K562 (cell line): ENCODE data around the gene NRTN. TPM values are rescaled to one million over a fixed set of nuclear protein-coding genes. Genes with fewer than 3 reads are reported as not detected.
A peak's percentile ranks its signal among the peaks of the same experiment; 100 is the strongest.

ENCODE experiments used
- ATF7 ChIP-seq: fragments of 450-650 bp; IDR thresholded peaks from 2 replicates; pipeline ENCODE4 v1.7.1; 2014; ENCODE audit warnings: mild to moderate bottlenecking, moderate library complexity
- ELF2 ChIP-seq: fragments of 250-450 bp; sonication (Bioruptor Pico); IDR thresholded peaks from 2 replicates; pipeline ENCODE4 v1.5.0; 2021; ENCODE audit warnings: mild to moderate bottlenecking
- GABPB1 ChIP-seq: sonication (generic); formaldehyde crosslinking; IDR thresholded peaks from 2 replicates; pipeline ENCODE4 v1.8.0; 2022; ENCODE audit warnings: mild to moderate bottlenecking, missing genetic modification reagents
- HDAC3 ChIP-seq: fragments of 450-650 bp; IDR thresholded peaks from 2 replicates; pipeline ENCODE4 v1.6.1; 2018; ENCODE audit warnings: borderline replicate concordance, mild to moderate bottlenecking, moderate library complexity; ENCODE audit not compliant: partially characterized antibody
- IRF9 ChIP-seq: fragments of 450-650 bp; IDR thresholded peaks from 2 replicates; pipeline ENCODE4 v1.6.1; 2016; ENCODE audit warnings: missing biosample characterization, missing genetic modification characterization
- MED1 ChIP-seq: sonication (generic); formaldehyde crosslinking; IDR thresholded peaks from 2 replicates; pipeline ENCODE4 v1.8.1; 2023; ENCODE audit warnings: missing genetic modification reagents, borderline replicate concordance
- NEUROD1 ChIP-seq: fragments of 150-350 bp; IDR thresholded peaks from 2 replicates; pipeline ENCODE4 v1.6.1; 2014; ENCODE audit warnings: borderline replicate concordance, low read length, low read depth; ENCODE audit not compliant: partially characterized antibody
- RBFOX2 ChIP-seq: fragments of 200-400 bp; formaldehyde crosslinking; IDR thresholded peaks from 2 replicates; pipeline ENCODE4 v1.6.1; 2017; ENCODE audit warnings: low read depth, mild to moderate bottlenecking, low read length, moderate library complexity
- RCOR1 ChIP-seq, 2 experiments: IDR thresholded peaks; 2 replicates each; pipeline ENCODE4 v1.6.1; 2012; ENCODE audit warnings: low read depth in 2 of 2, low read length in 2 of 2, borderline replicate concordance in 1 of 2, improper control_type of control experiment in 1 of 2
- RREB1 ChIP-seq: fragments of 250-450 bp; sonication (Bioruptor Pico); IDR thresholded peaks from 2 replicates; pipeline ENCODE4 v1.4.0; 2020
- SAFB ChIP-seq: fragments of 200-400 bp; formaldehyde crosslinking; IDR thresholded peaks from 2 replicates; pipeline ENCODE4 v1.6.1; 2017; ENCODE audit warnings: low read depth, low read length, borderline replicate concordance
- SLC30A9 ChIP-seq: fragments of 250-450 bp; sonication (Bioruptor Pico); IDR thresholded peaks from 2 replicates; pipeline ENCODE4 v1.8.0; 2022; ENCODE audit warnings: mild to moderate bottlenecking, moderate library complexity
- ZBTB8A ChIP-seq: fragments of 450-650 bp; IDR thresholded peaks from 2 replicates; pipeline ENCODE4 v1.6.1; 2018; ENCODE audit warnings: mild to moderate bottlenecking, moderate library complexity; ENCODE audit not compliant: partially characterized antibody
- ZFPM2 ChIP-seq: fragments of 250-450 bp; sonication (Bioruptor Pico); IDR thresholded peaks from 2 replicates; pipeline ENCODE4 v1.5.1; 2022; ENCODE audit warnings: mild to moderate bottlenecking
- ZFX ChIP-seq: sonication (generic); formaldehyde crosslinking; IDR thresholded peaks from 2 replicates; pipeline ENCODE4 v1.8.0; 2022; ENCODE audit warnings: mild to moderate bottlenecking, missing genetic modification reagents, moderate library complexity
- ZNF3 ChIP-seq: fragments of 250-450 bp; sonication (Bioruptor Pico); IDR thresholded peaks from 2 replicates; pipeline ENCODE4 v1.5.0; 2021; ENCODE audit warnings: mild to moderate bottlenecking, moderate library complexity
- ZNF507 ChIP-seq: conservative IDR thresholded peaks from 2 replicates; pipeline ENCODE4 v1.6.1; 2017; ENCODE audit warnings: missing genetic modification characterization, missing compliant biosample characterization
- polyA plus RNA-seq, 8 experiments: library from polyadenylated mRNA; depleted of rRNA in 4 of 8; stranded (reverse) in 5 of 8; unstranded in 3 of 8; fragments of >200 nt; fragmentation: Nextera tagmentation in 2 of 8; fragmentation: Illumina TruSeq in 1 of 8; extraction: Ambion mirVana in 2 of 8; extraction: Trizol in 1 of 8; gene quantifications; 2 replicates each; pipeline versions ENCODE4 v1.2.1 to v1.2.3, GENCODE V29; 2011 to 2014; ENCODE audit warnings: inconsistent platforms in 1 of 8, missing spikeins in 1 of 8
- total RNA-seq, 7 experiments: library from RNA; depleted of rRNA in 6 of 7; stranded (reverse); fragments of >200 nt in 6 of 7; fragmentation: Illumina TruSeq in 2 of 7; extraction: Trizol in 2 of 7; gene quantifications; 2 replicates each; pipeline versions ENCODE4 v1.2.1 to v1.2.3, GENCODE V29; 2011 to 2021; ENCODE audit warnings: low replicate concordance in 1 of 7
- TF ChIP-seq, protein P1 (sequence below): IDR thresholded peaks from 2 replicates; pipeline ENCODE4 v1.6.1; 2011; ENCODE audit not compliant: insufficient read length; ENCODE audit errors: extremely low read depth
- TF ChIP-seq, protein P2 (sequence below): fragments of 250-450 bp; sonication (Bioruptor Pico); IDR thresholded peaks from 2 replicates; pipeline ENCODE4 v1.8.0; 2022; ENCODE audit warnings: inconsistent platforms, mild to moderate bottlenecking, moderate library complexity, borderline replicate concordance

Gene NRTN
- total and polyA plus RNA-seq, 9 of the 15 experiments (the other 6 are each of a cell fraction or from before 2014, with no cell fraction given), result 0.62 to 8.1 (median 1.6) TPM; not detected in 2

GRCh38 chr19:5827891-5828660, 23.2 kb downstream of the NRTN start (continued):
- TF ChIP-seq RREB1 (CRISPR knock-in tag) (no peak), NEUROD1 (no peak), ZNF507 (no peak), RCOR1 (IDR thresholded peaks at IDR 0.05; ENCODE audit: borderline replicate concordance in 1 of 2, low read depth in 2 of 2, low read length in 2 of 2) (peak; percentile 16 to 39; a peak in 2 of 4 replicates), ELF2 (CRISPR knock-in tag) (no peak), ZFPM2 (CRISPR knock-in tag) (no peak), GABPB1 (CRISPR knock-in tag) (peak; percentile 62), IRF9 (tag) (no peak), RBFOX2 (peak; percentile 100), SAFB (no peak), SLC30A9 (no peak), MED1 (CRISPR knock-in tag) (0 out of 2 replicates have a peak, but pooled peaks have one; percentile 63), ATF7 (peak; percentile 90), ZFX (peak; percentile 89), ZNF3 (CRISPR knock-in tag) (no peak), HDAC3 (no peak), ZBTB8A (no peak)
- TF ChIP-seq, protein P1, sequence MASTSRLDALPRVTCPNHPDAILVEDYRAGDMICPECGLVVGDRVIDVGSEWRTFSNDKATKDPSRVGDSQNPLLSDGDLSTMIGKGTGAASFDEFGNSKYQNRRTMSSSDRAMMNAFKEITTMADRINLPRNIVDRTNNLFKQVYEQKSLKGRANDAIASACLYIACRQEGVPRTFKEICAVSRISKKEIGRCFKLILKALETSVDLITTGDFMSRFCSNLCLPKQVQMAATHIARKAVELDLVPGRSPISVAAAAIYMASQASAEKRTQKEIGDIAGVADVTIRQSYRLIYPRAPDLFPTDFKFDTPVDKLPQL, result no peak
- TF ChIP-seq, protein P2, sequence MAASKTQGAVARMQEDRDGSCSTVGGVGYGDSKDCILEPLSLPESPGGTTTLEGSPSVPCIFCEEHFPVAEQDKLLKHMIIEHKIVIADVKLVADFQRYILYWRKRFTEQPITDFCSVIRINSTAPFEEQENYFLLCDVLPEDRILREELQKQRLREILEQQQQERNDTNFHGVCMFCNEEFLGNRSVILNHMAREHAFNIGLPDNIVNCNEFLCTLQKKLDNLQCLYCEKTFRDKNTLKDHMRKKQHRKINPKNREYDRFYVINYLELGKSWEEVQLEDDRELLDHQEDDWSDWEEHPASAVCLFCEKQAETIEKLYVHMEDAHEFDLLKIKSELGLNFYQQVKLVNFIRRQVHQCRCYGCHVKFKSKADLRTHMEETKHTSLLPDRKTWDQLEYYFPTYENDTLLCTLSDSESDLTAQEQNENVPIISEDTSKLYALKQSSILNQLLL, result no peak
